Suppressor macrophage treated with lipopolysaccharide for 4 hours (primary cell): ENCODE measurements around the gene SLC22A5.
"Not testable (repeated sequence)": the region's sequence is repeated elsewhere in the genome, so short reads cannot be mapped to it uniquely, and the experiment has no call there.

ENCODE experiments used
- DNase-seq: peaks from one replicate; pipeline ENCODE4 v3.0.0-alpha.2; 2020

The SLC22A5 gene

DNA sequence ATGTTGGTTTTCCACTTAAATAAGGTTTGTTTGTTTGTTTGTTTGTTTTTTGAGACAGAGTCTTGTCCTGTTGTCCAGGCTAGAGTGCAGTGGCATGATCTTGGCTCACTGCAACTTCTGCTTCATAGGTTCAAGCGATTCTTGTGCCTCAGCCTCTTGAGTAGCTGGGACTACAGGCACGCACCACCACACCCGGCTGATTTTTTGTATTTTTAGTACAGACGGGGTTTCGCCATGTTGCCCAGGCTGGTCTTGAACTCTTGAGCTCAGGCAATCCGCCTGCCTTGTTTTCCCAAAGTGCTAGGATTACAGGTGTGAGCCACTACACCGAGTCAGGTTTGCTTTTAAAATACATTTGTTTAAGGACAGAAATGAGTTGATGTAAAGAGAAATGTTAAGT, 46.0 kb downstream of the SLC22A5 start:
- not testable (repeated sequence) for DNase-seq

DNA sequence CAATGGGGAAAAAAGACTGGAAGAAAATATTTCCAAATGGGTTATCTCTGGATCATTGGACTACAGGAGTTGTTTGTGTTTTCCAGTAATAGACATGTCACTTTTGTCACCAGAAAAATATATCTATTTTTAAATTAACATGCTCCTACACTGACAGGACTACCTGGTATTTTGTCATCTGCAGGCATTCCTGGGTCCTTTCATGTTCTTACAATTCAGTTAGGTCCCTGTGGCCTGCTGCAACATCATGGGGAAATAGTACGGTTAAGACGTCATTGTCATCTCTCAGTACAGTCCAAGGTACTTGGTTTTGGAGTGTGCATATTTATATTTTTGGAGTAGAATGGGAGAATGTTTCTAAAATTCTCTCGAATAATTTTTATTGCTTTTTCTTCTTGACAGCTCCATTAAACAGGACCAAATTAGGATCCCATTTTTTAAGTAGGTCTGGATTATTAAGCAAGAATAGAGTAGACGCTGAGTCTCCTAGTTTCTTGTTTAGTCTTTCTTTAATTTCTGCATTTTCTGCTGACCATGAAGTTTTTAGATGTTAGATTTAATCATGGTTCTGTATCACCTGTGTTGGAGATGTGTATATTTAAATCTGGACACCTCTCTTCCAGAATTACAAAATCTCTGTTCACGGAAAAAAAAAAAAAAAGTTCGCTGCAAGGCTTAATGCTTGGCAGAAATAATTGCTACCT, 46.9 kb downstream of the SLC22A5 start:
- no peak for DNase-seq

DNA sequence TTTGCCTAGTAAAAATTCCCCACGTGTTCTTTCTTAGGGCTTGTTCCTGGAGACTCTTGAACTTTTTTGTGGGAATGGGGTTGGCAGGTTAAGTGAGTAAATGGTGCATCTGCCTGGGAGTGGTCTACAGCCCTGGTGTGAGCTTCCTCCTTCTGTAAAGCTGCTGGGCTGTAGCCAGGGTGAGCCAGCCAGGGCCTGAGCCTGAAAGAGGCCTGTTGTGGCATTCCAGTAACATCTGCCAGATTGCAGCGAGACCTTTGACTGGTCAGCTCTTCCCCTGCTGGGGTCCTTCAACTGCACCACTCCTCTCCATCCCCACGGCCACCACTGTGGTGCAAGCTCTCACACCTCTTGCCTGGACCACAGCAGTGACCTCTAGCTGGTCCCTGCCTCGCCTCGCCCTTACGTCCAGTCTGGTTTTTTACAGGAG, 47.5 kb downstream of the SLC22A5 start:
- DNase-seq, result no peak

DNA sequence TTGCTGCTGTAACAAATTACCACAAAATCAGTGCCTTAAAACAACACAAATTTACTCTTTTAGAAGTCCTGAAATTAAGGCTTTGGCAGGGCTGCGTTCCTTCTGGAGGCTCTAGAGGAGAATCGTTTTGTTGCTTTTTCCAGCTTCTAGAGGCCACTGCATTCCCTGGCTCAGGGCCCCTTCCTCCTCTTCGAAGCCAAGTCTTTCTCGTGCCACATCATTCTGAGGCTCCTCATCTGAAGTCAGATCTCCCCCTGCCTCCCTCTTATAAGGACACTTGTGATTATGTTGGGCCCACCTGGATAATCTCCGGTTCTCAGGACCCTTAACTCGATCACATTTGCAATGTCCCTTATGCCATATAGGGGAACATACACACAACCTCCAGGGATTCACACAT, 48.0 kb downstream of the SLC22A5 start:
- no peak for DNase-seq

DNA sequence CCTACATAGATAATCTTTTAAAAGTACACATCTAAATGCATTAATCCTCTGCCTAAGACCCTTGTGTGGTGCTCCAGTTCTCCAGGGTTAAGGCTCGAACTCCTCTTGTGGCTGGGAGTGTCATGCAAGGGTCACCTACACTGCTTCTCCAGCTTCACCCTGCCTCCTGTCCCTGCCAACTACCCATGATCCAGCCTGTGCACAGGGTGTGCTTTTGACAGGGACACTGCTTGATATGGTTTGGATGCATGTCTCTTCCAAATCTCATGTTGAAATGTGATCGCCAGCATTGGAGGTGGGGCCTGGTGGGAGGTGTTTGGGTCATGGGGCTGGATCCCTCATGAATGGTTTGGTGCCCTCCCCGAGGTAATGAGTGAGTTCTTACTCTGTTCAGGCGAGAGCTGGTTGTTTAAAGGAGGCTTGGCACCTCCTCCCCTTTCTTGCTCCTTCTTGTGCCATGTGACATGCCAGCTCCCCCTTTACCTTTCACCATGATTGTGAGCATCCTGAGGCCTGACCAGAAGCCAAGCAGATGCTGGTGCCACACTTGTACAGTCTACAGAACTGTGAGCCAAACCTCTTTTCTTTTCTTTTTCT, 48.5 kb downstream of the SLC22A5 start:
- DNase-seq, result no peak

DNA sequence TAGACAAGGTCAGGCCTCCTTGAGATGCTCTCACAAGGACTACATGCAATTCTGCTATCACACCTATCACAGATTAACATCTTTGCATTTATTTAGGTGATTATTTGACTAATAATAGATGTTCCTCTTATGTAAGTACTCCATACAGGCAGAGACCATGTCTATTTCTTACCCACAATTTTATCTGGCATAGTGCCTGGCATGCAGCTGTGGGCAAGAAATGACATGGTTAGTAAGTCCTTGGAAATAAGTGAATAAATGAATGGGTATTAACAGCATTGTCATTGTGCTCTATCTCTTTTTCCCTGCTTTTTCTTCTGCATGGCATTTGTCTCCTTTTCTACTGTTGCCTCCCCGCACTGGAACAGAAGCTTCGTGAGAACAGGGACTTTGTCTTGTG, 49.4 kb downstream of the SLC22A5 start:
- no peak for DNase-seq

DNA sequence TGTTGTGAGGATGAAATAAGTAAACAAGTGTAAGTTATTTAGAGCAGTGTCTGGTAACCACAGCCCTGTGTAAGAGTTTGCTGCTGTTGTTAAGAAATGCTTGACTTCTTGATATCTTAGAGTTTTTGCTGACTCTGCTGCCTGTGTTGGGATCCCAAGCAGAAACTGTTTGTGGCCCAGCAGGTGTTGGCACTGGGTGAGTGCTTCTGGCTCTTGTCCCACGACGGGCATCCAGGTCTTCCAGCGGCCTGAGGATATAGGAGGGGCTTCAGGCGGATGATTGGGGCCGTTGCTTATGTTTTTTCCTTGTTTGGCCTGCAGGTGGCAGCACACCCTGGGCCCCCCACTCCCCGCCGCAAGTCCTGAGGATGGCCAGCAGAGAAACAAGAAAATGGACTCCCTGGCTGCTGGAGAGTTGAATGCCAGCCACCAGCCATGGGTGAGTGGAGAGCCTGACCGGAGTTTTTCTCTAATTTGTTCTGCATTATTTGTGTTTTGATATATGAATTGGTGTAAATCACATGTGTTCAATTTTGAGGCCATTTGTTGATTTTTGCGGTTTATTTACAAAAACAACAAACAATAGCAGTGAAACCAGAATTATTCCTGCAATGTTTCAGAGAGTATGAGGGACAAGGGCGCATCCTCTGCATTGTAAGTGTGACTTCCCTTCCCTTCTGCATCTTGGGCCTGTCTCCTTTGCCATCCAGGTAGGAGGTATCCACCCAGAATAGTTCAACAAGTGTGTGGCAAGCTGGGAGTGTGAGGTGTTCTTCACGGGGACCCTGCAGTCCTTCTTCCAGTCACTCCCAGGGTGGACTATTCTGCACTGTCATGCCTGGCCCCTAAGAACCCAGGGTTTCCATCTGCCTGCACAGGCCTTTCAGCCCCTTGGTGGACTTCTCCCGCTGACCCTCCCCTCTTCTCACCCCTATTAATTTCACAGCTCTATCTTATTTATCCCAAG, 50.3 kb downstream of the SLC22A5 start:
- DNase-seq, result peak; percentile 68

DNA sequence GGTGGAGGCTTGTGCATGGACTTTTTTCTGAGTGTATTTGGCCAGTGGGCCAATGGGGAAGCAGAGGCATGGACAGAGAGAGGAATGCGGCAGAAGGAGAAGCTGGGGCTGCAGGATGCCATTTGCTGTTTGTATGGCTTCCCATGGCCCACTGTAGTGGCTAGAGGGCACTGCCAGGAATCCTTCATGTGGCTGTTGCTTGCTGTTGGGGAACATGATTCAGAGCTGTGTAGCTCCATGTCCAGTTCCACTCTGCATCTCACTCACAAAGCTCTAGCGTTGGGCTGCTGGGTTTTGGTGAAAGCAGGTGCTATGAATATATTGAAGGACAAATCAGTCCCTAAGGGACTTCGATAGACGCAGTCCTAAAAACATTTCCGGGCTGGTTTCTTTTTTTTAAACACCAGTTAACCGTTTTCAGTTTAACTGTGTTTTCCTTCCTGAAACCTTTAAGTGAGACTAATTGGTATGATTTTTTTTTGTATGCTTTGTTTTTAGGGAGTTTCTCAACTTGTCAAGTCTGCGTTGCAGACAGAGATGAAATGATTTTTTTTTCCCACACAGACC, 51.3 kb downstream of the SLC22A5 start:
- peak; percentile 31 for DNase-seq

DNA sequence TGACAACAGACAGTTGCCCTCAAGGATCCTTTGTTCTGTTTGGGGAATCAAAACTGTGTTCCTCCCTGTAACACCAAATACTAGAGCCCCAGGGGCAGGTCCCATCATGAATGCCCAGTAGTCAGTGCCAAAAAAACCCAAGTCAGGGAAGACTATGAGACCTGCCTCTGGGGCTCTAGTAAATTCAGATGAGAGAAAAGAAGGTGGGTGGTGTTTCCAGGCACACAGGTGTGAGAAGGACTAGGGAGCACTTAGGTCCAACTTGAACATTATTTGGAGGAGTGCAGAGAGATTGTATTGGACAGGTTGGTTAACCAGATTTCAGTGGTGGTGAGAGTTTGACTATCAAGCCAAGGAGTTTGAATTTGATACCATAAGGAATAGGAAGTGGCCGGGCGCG, 52.0 kb downstream of the SLC22A5 start:
- DNase-seq, result no peak

DNA sequence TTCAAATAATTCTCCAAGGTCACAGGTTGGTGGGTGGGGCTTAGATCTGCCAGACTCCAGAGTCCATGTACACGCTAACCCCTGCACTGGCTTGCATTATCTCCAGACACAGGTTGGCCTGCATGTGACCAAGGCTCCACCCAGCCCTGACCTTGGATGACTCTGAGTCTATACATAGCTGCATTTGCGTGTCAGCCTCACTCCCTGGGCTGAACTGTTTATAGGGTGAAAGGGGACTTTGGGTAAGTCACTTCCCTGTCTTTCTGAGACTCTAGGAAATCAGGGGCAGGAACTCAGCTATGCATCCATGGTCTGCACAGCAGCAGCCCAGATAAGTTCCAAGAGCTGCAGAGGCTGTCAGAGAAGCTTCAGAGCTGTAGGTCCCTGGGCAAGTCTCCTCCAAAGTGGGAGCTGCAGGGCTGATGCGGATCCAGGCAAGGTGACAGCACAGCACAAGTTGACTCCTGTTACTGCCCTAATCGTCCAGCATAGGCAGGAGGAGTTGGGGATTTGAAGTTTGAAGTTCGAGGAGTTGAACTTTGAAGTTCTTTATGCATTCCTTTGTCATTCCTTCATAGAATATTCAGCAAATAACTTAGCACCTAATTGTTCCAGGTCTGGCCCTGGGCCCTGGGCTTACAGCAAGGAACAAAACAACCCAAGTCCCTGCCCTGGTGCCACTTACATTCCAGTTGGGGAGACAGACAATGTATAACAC, 53.4 kb downstream of the SLC22A5 start:
- peak; percentile 74 for DNase-seq

DNA sequence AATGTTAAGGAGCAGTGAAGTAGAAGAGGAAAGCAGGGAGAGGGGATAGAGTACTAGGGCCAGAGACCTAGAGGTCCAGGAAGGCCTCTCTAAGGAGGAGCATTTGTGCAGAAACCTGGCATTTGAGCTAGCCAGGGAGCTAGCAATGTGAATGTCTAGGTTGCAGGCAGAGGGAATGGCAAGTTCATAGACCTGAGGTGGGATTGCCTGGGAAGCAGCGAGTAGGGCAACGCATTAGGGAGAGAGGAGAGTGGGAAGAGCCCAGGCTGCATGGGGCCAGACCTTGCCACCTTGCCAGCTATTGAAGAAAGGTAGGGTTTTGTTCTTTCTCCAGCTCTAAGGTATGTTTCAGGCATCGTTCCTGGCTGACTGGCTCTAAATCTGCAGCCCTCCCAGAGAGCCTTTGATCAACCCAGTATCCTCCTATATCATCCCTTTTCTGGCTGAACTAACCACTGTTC, 54.0 kb downstream of the SLC22A5 start:
- DNase-seq, result no peak

DNA sequence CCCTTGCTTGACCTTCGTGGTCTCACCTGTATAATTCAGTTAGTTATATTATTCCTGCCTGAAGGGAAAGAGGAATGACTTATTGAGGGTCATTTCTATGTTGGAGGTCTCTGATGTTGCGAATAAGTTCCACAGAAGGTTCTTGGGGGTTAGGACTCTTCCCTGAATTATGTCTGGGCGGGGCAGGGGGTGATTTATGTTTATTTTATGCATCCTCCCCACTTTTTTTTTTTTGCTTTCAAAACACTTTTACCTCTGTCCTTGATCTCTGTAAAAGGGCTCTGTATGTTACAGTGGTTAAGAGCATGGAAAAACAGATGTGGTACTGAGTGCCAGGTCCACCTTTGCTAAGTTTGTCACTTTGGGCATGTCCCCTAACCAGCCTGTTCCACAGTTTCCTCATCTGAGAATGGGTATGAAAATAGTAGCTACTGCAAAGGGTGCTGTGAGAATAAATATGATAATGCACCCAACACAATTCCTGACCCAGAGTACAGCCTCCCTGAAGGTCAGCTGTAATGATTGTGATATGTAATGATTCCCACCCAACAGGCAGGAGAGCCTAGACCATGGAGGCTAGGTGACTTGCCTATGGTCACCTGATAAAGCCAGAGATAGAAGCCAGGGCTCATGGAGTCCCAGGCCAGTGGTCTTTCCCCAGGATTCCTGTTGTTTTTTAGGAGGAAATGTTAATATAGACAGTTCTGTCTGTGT, 54.8 kb downstream of the SLC22A5 start:
- no peak for DNase-seq

DNA sequence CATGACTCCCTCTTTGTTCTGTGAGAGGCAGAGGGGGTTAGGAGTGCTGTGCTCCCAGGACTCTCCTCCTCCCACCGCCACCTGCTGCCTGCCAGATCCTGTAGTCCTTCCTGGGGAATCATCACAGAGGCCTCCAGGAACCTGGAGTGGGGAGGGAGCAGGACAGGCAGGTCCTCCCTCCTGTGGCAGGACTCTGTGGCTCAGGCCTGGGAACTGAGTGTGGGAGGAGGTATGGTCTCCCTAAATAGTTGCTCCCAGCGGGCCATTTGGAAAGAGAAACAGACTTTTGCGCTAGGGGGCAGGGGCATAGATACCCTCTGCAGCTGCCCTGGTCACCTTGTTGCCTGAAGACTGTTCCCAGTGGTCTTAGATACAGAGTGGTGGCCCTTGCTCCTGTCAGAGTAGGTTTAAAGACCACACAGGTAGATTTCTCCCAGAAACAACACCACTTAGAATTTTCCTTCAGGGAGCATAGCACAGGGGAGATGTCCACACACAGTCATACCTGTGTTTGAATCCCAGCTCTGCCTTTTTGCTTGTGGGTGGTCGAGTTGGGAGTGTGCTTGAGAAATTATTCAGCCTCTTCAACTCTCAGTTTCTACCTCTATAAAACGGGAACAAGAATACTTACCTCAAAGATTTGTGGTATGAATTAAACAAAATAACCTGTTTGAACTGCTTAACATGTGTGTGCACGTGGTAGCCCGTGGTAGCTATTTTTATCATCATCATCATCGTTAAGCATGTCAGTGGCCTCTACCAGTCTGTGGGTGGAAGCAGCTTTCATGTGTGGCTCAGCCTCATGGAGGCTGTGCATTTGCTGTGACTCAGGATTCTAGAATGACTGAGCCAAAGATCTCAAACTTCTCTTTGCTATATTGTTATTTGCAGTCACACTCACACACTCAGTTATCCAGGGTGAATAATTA, 55.8 kb downstream of the SLC22A5 start:
- DNase-seq, result peak; percentile 87

DNA sequence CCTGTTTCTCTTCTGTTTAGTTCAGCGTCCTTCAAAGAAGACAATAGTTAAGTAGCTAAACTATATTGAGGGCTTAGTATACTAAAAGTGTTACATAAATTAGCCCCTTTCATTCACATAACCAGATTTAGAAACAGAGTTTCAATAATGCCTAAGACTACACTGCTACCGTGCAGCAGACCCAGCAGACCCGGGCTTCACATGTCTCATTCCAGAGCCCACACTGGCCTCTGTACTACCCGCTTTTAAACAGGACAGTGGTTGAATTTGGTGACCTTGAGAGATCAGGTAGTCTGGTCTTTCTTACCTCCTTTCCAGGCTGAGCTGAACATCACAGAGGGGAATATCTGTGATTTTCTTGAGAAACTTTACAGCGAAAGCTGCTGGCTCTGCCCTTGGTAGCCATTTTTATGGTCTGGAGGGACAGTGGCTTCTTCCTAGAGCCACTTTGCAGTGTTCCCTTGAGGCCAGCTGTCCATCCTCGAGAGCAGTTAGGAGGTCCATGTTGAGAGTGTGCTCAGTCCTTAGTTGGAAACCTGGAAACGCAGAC, 56.5 kb downstream of the SLC22A5 start:
- no peak for DNase-seq

DNA sequence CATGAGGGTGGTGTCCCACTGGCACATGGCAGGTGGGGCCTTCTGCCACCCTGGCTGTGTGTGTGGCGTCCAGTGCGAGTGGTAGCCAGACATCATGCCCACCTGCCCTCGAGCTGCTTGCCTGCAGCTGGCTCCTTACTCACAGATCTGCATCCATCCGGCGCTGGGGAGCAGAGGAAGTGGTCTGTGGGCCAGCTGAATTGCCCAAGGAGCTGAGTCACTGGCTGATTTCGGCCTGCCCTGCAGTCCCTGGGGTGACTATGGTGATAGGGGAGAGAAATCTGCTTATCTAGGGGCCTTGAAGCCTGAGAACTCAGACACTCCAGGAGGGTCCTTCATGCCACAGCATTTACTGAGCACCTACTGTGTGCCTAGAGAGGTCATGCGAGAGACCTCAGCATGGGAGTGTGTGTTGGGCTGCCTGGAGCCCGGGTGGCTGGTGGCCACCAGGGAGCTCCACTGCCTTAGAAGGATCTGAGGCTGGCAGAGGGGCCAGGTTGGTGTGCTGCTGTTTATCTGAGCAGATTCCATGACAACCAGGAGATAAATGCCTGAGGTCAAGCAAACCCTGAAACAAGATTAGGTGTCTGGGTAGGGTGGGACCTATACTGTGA, 57.1 kb downstream of the SLC22A5 start:
- peak; percentile 94 for DNase-seq

DNA sequence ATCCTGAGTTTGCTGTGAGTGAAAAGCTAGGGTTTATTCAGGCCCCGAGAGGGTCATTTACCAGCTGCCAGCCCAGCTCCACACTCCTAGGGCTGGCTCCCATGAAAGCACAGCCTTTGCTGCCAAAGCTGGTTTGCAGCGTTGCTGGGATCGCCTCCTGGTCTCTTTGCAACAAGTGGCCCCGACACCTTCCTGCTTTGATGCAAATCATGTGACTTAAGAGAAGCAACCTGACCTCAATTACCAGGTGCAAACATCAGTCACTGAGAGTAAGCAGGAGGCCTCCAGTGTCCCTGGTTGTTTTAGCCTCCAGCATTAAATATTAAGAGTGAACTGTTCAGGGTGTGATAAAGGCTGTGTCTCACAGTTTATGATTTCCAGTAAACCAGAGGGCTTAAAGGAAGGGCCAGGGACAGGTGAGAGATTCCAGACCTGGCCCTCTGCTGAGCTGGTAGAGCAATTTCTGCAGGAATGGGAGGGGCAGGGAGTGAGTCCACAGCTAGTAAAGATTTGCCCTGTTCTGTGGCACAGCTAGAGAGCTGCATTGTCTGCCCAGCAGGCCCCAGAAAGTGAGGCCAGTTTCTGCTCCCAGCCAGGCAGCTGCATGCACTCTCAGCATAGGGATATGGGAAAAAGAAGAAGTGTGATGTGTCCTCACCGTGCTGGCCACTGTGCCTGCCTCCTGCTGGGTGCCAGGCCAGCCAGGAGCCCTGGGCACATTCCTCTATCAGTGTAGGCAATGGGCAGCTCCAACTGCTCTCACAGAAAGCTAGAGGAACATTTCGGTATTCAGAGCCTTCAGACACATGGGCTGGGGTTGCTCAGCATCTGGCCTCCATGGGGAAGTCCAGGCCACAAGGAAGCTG, 58.0 kb downstream of the SLC22A5 start:
- peak; percentile 66 for DNase-seq

DNA sequence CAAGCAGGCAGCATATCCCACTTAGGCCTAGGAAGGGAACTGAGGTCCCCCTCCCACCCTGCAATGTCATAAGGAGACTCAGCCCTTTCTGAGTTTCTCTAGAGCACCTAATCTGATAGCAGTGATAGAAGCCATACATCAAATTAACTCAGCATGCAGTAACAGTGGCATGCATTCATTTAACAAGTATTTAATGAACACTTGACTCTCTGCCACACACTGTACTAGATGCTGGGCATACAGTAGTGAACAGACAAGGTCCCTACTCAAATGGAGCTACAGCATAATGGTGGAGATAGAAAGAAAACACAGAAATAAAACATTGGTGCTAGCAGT, 58.6 kb downstream of the SLC22A5 start:
- no peak for DNase-seq

DNA sequence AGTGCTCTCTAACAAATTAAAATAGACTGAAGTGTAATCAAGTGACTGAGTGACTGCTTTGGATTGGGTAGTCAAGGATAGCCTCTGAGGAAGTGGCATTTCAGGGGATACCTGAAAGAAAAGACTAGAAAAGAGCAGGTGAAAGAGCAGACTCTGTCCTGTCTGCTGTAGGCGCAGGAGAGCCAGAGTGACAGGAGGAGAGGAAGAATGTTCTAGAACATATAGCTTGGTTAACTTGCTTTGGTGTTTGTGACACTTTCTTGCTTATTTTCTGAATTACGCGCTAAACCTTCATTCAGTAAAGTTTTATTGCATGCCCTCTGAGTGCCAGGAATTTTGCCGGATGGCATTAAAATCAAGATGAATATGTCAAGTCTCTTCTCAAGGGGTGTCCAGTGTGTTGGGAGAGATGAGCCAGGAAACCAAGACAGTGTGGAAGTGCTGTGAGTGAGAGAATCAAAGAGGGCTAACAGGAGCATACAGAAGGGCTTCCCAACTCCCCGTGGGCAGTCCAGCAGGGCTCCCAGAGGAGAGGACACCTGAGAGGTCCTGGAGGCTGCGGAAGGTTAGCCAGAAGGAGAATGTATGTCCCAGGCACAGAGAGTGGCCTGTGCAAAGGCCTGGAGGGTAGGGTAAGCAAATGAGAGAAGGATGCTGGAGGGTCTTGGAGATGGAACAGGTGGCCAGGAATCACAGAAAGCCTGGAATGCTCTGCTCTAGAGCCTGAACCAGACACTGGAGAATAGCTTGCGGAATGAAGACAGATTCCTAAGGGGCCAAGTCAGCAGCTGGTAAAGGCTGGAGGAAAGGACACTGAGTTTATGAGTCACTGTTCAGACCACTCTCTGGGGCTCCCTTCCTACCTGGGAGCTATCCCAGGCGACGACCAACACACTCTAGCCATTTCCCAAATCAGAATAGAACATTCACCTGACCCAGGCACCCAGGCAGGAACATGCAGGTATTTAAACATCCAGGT, 59.3 kb downstream of the SLC22A5 start:
- DNase-seq, result no peak
